GM12878 (cell line): Measurements from ENCODE around the gene DCTN1. TPM values are rescaled to one million over a fixed set of nuclear protein-coding genes. Genes with fewer than 3 reads are reported as not detected.

Experiments used
- CBX3 ChIP-seq: fragments of 200-600 bp; sonication (generic); IDR thresholded peaks from 2 replicates; pipeline ENCODE4 v1.6.1; 2016; ENCODE audit warnings: low read depth, borderline replicate concordance
- CEBPB ChIP-seq, 2 experiments: fragments of 150-350 bp in 1 of 2; IDR thresholded peaks; 2 replicates each; pipeline ENCODE4 v1.6.1; 2012 to 2014; ENCODE audit warnings: low read depth in 2 of 2, low read length in 2 of 2, borderline replicate concordance in 1 of 2, inconsistent platforms in 1 of 2
- DPF2 ChIP-seq: fragments of 450-650 bp; IDR thresholded peaks from 2 replicates; pipeline ENCODE4 v1.6.1; 2017; ENCODE audit warnings: mild to moderate bottlenecking
- ELK1 ChIP-seq: IDR thresholded peaks from 2 replicates; pipeline ENCODE4 v1.6.1; 2012; ENCODE audit warnings: low read depth, low read length, improper control_type of control experiment
- FOXK2 ChIP-seq: fragments of 450-650 bp; IDR thresholded peaks from 2 replicates; pipeline ENCODE4 v1.6.1; 2017; ENCODE audit warnings: mild to moderate bottlenecking, moderate library complexity
- HCFC1 ChIP-seq: fragments of 150-350 bp; IDR thresholded peaks from 2 replicates; pipeline ENCODE4 v1.6.1; 2014; ENCODE audit warnings: low read length
- JUNB ChIP-seq: IDR thresholded peaks from 2 replicates; pipeline ENCODE4 v1.6.1; 2016; ENCODE audit warnings: antibody characterized with exemption, mild to moderate bottlenecking
- MTA2 ChIP-seq: fragments of 450-650 bp; IDR thresholded peaks from 2 replicates; pipeline ENCODE4 v1.6.1; 2016; ENCODE audit warnings: low read depth, mild to moderate bottlenecking, moderate library complexity
- NR2C1 ChIP-seq: fragments of 450-650 bp; IDR thresholded peaks from 2 replicates; pipeline ENCODE4 v1.6.1; 2017; ENCODE audit warnings: antibody characterized with exemption, mild to moderate bottlenecking, moderate library complexity
- NR2C2 ChIP-seq: IDR thresholded peaks from 2 replicates; pipeline ENCODE4 v1.6.1; 2011; ENCODE audit warnings: borderline replicate concordance, low read depth; ENCODE audit not compliant: control insufficient read depth, insufficient read length
- NRF1 ChIP-seq: conservative IDR thresholded peaks from 2 replicates; pipeline ENCODE4 v1.6.1; 2011; ENCODE audit warnings: mild to moderate bottlenecking, low read depth, low read length, improper control_type of control experiment
- POLR2AphosphoS2 ChIP-seq: IDR thresholded peaks from 2 replicates; pipeline ENCODE4 v1.6.1; 2011; ENCODE audit warnings: low read depth, mild to moderate bottlenecking, low read length, improper control_type of control experiment, moderate library complexity
- RCOR1 ChIP-seq: conservative IDR thresholded peaks from 2 replicates; pipeline ENCODE4 v1.6.1; 2012; ENCODE audit warnings: low read depth, low read length, improper control_type of control experiment
- YBX1 ChIP-seq: fragments of 450-650 bp; IDR thresholded peaks from 2 replicates; pipeline ENCODE4 v1.6.1; 2016; ENCODE audit warnings: antibody characterized with exemption
- ZNF24 ChIP-seq: fragments of 450-650 bp; IDR thresholded peaks from 2 replicates; pipeline ENCODE4 v1.6.1; 2017; ENCODE audit warnings: antibody characterized with exemption, mild to moderate bottlenecking
- ZSCAN29 ChIP-seq: fragments of 450-650 bp; IDR thresholded peaks from 2 replicates; pipeline ENCODE4 v1.6.1; 2017; ENCODE audit warnings: mild to moderate bottlenecking, moderate library complexity
- ZZZ3 ChIP-seq: IDR thresholded peaks from 2 replicates; pipeline ENCODE4 v1.6.1; 2011; ENCODE audit warnings: low read depth; ENCODE audit not compliant: control insufficient read depth, insufficient read length
- polyA plus RNA-seq, 11 experiments: library from polyadenylated mRNA; depleted of rRNA in 4 of 11; unstranded in 6 of 11; stranded (reverse) in 5 of 11; fragments of >200 nt; fragmentation: Nextera tagmentation in 4 of 11; fragmentation: Illumina TruSeq in 1 of 11; extraction: Ambion mirVana in 4 of 11; extraction: Trizol in 1 of 11; gene quantifications; 1 replicate in 1 of 11; 2 replicates in 10 of 11; pipeline versions ENCODE4 v1.2.1 to v1.2.3, GENCODE V29; 2011 to 2016; ENCODE audit warnings: inconsistent platforms in 2 of 11, missing spikeins in 2 of 11, low read depth in 1 of 11
- total RNA-seq, 4 experiments: library from RNA; depleted of rRNA in 3 of 4; stranded (reverse); fragments of >200 nt in 3 of 4; fragmentation: Illumina TruSeq in 1 of 4; extraction: Trizol in 1 of 4; gene quantifications; 2 replicates each; pipeline versions ENCODE4 v1.2.1 to v1.2.3, GENCODE V29; 2013 to 2021
- TF ChIP-seq, protein P1 (sequence below): IDR thresholded peaks from 2 replicates; pipeline ENCODE4 v1.6.1; 2011; ENCODE audit warnings: borderline replicate concordance, low read depth, mild to moderate bottlenecking, moderate library complexity, mixed read lengths, low read length; ENCODE audit not compliant: insufficient read depth; ENCODE audit errors: extremely low read length
- TF ChIP-seq, protein P2 (sequence below): fragments of 450-650 bp; conservative IDR thresholded peaks from 2 replicates; pipeline ENCODE4 v1.6.1; 2017; ENCODE audit warnings: mild to moderate bottlenecking, moderate library complexity
- TF ChIP-seq, protein P3 (sequence below): IDR thresholded peaks from 2 replicates; pipeline ENCODE4 v1.6.1; 2012; ENCODE audit warnings: mild to moderate bottlenecking, low read depth, low read length

DCTN1 gene
- total and polyA plus RNA-seq, 10 of the 15 experiments (the other 5 are each of a cell fraction or from before 2014, with no cell fraction given): 44.1 to 116 (median 64.8) TPM

DNA sequence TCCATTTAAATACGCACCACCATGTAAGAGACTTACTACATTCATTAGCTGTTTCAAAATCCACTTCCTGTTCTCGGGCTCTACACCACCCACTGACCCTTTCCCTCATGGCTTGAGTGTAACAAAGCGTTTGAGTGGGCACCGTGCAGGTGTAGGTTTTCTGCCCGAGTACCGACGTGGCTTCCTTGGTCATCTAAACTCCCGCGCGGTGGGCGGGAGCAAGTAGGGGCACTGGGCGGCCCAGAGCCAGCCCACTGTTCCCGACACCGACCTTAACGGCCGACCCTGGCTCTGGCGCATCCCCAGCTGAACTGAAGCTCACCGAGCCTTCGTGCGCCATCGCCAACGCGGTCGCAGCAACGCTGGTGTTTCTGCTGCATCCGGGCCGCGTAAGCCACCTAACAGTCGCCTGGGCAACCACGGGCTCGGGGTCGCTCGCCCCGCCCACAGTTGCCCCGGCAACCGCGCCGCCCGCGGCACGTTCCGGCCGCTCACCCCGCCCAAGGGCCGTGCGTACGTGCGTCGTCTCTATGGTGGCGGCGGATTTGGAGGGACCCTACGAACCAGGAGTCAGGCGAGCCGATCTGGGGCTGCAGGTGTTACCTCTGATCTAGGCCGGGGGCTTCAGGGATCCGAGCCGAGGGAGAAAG, 41.2 kb upstream of the DCTN1 start, which contains the start of the genes C2orf81 and WDR54 (continued):
- peak; percentile 28; the same call in 1 of the 2 replicates for TF ChIP-seq POLR2AphosphoS2
- TF ChIP-seq CBX3: no peak
- TF ChIP-seq MTA2: no peak
- TF ChIP-seq RCOR1: no peak
- TF ChIP-seq, protein P1, sequence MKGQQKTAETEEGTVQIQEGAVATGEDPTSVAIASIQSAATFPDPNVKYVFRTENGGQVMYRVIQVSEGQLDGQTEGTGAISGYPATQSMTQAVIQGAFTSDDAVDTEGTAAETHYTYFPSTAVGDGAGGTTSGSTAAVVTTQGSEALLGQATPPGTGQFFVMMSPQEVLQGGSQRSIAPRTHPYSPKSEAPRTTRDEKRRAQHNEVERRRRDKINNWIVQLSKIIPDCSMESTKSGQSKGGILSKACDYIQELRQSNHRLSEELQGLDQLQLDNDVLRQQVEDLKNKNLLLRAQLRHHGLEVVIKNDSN: no peak
- TF ChIP-seq NR2C2: no peak
- no peak for TF ChIP-seq JUNB
- TF ChIP-seq ZSCAN29: peak; percentile 22; the same call in 1 of the 2 replicates
- peak; percentile 25; the same call in 1 of the 2 replicates for TF ChIP-seq NR2C1
- no peak for TF ChIP-seq YBX1
- peak; percentile 26; the same call in 1 of the 2 replicates for TF ChIP-seq FOXK2
- no peak for TF ChIP-seq ELK1
- no peak for TF ChIP-seq CEBPB (IDR thresholded peaks at IDR 0.05; ENCODE audit: borderline replicate concordance in 1 of 2, low read depth in 2 of 2, low read length in 2 of 2)
- TF ChIP-seq, protein P2, sequence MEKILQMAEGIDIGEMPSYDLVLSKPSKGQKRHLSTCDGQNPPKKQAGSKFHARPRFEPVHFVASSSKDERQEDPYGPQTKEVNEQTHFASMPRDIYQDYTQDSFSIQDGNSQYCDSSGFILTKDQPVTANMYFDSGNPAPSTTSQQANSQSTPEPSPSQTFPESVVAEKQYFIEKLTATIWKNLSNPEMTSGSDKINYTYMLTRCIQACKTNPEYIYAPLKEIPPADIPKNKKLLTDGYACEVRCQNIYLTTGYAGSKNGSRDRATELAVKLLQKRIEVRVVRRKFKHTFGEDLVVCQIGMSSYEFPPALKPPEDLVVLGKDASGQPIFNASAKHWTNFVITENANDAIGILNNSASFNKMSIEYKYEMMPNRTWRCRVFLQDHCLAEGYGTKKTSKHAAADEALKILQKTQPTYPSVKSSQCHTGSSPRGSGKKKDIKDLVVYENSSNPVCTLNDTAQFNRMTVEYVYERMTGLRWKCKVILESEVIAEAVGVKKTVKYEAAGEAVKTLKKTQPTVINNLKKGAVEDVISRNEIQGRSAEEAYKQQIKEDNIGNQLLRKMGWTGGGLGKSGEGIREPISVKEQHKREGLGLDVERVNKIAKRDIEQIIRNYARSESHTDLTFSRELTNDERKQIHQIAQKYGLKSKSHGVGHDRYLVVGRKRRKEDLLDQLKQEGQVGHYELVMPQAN: peak; percentile 86
- TF ChIP-seq ZZZ3: no peak
- TF ChIP-seq, protein P3, sequence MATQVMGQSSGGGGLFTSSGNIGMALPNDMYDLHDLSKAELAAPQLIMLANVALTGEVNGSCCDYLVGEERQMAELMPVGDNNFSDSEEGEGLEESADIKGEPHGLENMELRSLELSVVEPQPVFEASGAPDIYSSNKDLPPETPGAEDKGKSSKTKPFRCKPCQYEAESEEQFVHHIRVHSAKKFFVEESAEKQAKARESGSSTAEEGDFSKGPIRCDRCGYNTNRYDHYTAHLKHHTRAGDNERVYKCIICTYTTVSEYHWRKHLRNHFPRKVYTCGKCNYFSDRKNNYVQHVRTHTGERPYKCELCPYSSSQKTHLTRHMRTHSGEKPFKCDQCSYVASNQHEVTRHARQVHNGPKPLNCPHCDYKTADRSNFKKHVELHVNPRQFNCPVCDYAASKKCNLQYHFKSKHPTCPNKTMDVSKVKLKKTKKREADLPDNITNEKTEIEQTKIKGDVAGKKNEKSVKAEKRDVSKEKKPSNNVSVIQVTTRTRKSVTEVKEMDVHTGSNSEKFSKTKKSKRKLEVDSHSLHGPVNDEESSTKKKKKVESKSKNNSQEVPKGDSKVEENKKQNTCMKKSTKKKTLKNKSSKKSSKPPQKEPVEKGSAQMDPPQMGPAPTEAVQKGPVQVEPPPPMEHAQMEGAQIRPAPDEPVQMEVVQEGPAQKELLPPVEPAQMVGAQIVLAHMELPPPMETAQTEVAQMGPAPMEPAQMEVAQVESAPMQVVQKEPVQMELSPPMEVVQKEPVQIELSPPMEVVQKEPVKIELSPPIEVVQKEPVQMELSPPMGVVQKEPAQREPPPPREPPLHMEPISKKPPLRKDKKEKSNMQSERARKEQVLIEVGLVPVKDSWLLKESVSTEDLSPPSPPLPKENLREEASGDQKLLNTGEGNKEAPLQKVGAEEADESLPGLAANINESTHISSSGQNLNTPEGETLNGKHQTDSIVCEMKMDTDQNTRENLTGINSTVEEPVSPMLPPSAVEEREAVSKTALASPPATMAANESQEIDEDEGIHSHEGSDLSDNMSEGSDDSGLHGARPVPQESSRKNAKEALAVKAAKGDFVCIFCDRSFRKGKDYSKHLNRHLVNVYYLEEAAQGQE: no peak
- no peak for TF ChIP-seq NRF1
- TF ChIP-seq DPF2: peak; percentile 69
- peak; percentile 45 for TF ChIP-seq HCFC1
- TF ChIP-seq ZNF24: no peak
